Right lobe of liver (tissue), 6 donors: ENCODE measurements around the gene ASNS. TPM values are rescaled to one million over a fixed set of nuclear protein-coding genes. Genes with fewer than 3 reads are reported as not detected.
"Not testable (repeated sequence)": the region's sequence is repeated elsewhere in the genome, so short reads cannot be mapped to it uniquely, and the experiment has no call there.

Experiments
- ATAC-seq, 4 donors: fragments of 200-7000 bp; cut with Tn5 transposase; one replicate each; pipeline ENCODE4 v1.9.1; 2020; ENCODE audit warnings: mild to moderate bottlenecking in 4 of 4, moderate library complexity in 4 of 4
- DNase-seq, 3 donors: peaks; one replicate each; pipeline ENCODE4 v3.0.0-alpha.2; 2020
- H3K27ac ChIP-seq, 3 donors: fragments of 200-600 bp; one replicate each; pipeline ENCODE4 v1.8.0; 2022
- H3K27me3 ChIP-seq, 2 donors: fragments of 200-600 bp; one replicate each; pipeline ENCODE4 v1.8.0; 2022
- H3K36me3 ChIP-seq, 4 donors: fragments of 200-600 bp; sonication (generic) in 1 of 4; one replicate each; pipeline versions ENCODE4 v1.5.1 to v1.8.0; 2017 to 2022; ENCODE audit warnings: control low read depth in 1 of 4
- H3K4me1 ChIP-seq, 4 donors: fragments of 200-600 bp; sonication (generic) in 1 of 4; one replicate each; pipeline versions ENCODE4 v1.5.1 to v1.8.0; 2017 to 2022; ENCODE audit warnings: control low read depth in 1 of 4
- H3K4me3 ChIP-seq, 3 donors: fragments of 200-600 bp; one replicate each; pipeline ENCODE4 v1.8.0; 2022
- H3K9me3 ChIP-seq, 4 donors: fragments of 200-600 bp; sonication (generic) in 1 of 4; one replicate each; pipeline versions ENCODE4 v1.5.1 to v1.8.0; 2017 to 2022; ENCODE audit warnings: control low read depth in 1 of 4
- CTCF ChIP-seq, 4 donors: fragments of 200-600 bp in 3 of 4; fragments of 450-650 bp in 1 of 4; IDR thresholded peaks; one replicate each; pipeline versions ENCODE4 v1.5.1 to v1.8.0; 2016 to 2022; ENCODE audit warnings: antibody characterized with exemption in 4 of 4, mild to moderate bottlenecking in 2 of 4
- POLR2A ChIP-seq: fragments of 450-650 bp; IDR thresholded peaks from one replicate; pipeline ENCODE4 v1.6.1; 2017; ENCODE audit warnings: antibody characterized with exemption, mild to moderate bottlenecking
- WGBS: methylation state at CpG from one replicate; pipeline ENCODE4 v1.1.6; 2018; ENCODE audit warnings: low coverage, low lambda C conversion rate; ENCODE audit not compliant: insufficient coverage; ENCODE audit errors: missing lambda C conversion rate; 5-methylcytosine and 5-hydroxymethylcytosine counted together
- intact Hi-C, 2 donors: fragments of 100-400 bp; cut with DNase I; formaldehyde crosslinking; loops; one replicate each; pipeline versions ENCODE4 v1.11.2 to v1.14.1; 2022
- total RNA-seq, 6 experiments: library from RNA; depleted of rRNA in 2 of 6; stranded (reverse); fragments of >200 nt in 2 of 6; fragmentation: NEBNext Ultra II Directional in 3 of 6; extraction: Animal tissue kit (Norgen Biotek cat#: 25700) in 3 of 6; gene quantifications; one replicate each; pipeline versions ENCODE4 v1.1.0 to v1.2.4, GENCODE V29; 2016 to 2023
- donor health status: DM: no; HTN: yes; CAD: no.
- donor health status: DM: no; HTN: no; CAD: no.
- donor health status: DM: no; HTN: no; CAD: no.
- donor health status: DM: no; HTN: yes; CAD: no.
- donor health status: DM: no; HTN: yes; CAD: no.

Gene ASNS
- total RNA-seq, 6 experiments from 2014 or later = 0.33 to 14.5 (median 3.3) TPM

GRCh38 chr7:97859606-97860204 is 12.5 kb downstream of the ASNS start:
- H3K9me3 ChIP-seq = no peaks in the 10 kb centered on the region
- DNase-seq (no peak), ATAC-seq (no peak)
- H3K27me3 ChIP-seq = no peaks in the 10 kb centered on the region
- TF ChIP-seq POLR2A = no peak
- no peak for TF ChIP-seq CTCF (IDR thresholded peaks at IDR 0.05)
- H3K4me3 ChIP-seq = no peak overlapping the region
- no peaks in the 10 kb centered on the region for H3K36me3 ChIP-seq
- no peak overlapping the region for H3K27ac ChIP-seq
- 79% methylated on average over 4 of the region's 4 CpGs for WGBS
- no peaks in the 10 kb centered on the region for H3K4me1 ChIP-seq
- intact Hi-C loops = no loop called here

GRCh38 chr7:97858221-97858620 is 14.0 kb downstream of the ASNS start:
- intact Hi-C loops = no loop called here
- Histone ChIP-seq H3K4me1 (no peaks in the 10 kb centered on the region), H3K27ac (no peak overlapping the region), H3K27me3 (no peaks in the 10 kb centered on the region), H3K4me3 (no peak overlapping the region), H3K36me3 (no peaks in the 10 kb centered on the region), H3K9me3 (no peaks in the 10 kb centered on the region)
- TF ChIP-seq CTCF (IDR thresholded peaks at IDR 0.05) = no peak
- TF ChIP-seq POLR2A = no peak
- 84% methylated on average over 2 of the region's 2 CpGs for WGBS
- DNase-seq = no peak
- ATAC-seq = no peak

- Histone ChIP-seq H3K9me3 (no peaks in the 10 kb centered on the region), H3K36me3 (no peaks in the 10 kb centered on the region), H3K27me3 (no peaks in the 10 kb centered on the region), H3K27ac (no peak overlapping the region), H3K4me3 (no peak overlapping the region), H3K4me1 (no peaks in the 10 kb centered on the region)
- 58% methylated on average over 5 of the region's 5 CpGs for WGBS
- intact Hi-C loops = no loop called here
- TF ChIP-seq POLR2A (no peak), CTCF (IDR thresholded peaks at IDR 0.05) (no peak)
- ATAC-seq = no peak
- DNase-seq = no peak
Observed at GRCh38 chr7:97857544-97857943, 14.7 kb downstream of the ASNS start.

GRCh38 chr7:97851683-97852082 is 20.5 kb downstream of the ASNS start:
- Histone ChIP-seq H3K9me3 (no peaks in the 10 kb centered on the region), H3K4me1 (no peaks in the 10 kb centered on the region), H3K27me3 (no peaks in the 10 kb centered on the region), H3K27ac (no peak overlapping the region), H3K4me3 (no peak overlapping the region), H3K36me3 (no peaks in the 10 kb centered on the region)
- ATAC-seq (no peak), DNase-seq (no peak)
- intact Hi-C loops = no loop called here
- whole genome bisulfite sequencing = 80% methylated on average over 2 of the region's 2 CpGs
- TF ChIP-seq POLR2A (no peak), CTCF (IDR thresholded peaks at IDR 0.05) (no peak)

DNA sequence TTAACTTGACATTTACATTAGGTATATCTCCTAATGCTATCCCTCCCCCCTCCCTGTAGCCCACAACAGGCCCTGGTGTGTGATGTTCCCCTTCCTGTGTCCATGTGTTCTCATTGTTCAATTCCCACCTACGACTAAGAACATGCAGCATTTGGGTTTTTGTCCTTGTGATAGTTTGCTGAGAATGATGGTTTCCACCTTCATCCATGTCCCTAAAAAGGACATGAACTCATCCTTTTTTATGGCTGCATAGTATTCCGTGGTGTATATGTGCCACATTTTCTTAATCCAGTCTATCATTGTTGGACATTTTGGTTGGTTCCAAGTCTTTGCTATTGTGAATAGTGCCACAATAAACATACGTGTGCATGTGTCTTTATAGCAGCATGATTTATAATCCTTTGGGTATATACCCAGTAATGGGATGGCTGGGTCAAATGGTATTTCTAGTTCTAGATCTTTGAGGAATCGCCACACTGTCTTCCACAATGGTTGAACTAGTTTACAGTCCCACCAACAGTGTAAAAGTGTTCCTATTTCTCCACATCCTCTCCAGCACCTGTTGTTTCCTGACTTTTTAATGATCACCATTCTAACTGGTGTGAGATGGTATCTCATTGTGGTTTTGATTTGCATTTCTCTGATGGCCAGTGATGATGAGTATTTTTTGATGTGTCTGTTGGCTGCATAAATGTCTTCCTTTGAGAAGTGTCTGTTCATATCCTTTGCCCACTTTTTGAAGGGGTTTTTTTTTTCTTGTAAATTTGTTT is 21.8 kb downstream of the ASNS start:
- H3K27me3 ChIP-seq, intact Hi-C loops, H3K36me3 ChIP-seq, H3K4me1 ChIP-seq, H3K9me3 ChIP-seq, ATAC-seq, DNase-seq, H3K4me3 ChIP-seq, H3K27ac ChIP-seq: not testable (repeated sequence)
- WGBS = 83% methylated on average over 1 of the region's 4 CpGs
